ENCODE measurements around the gene AS3MT.

AS3MT gene

GRCh38 chr10:102831322-102832071 is 37.8 kb upstream of the AS3MT start:
- H3K4me2 ChIP-seq (ENCODE audit: low read depth, low read length, poor library complexity, severe bottlenecking): no peak overlapping the region
- H3K9me3 ChIP-seq (ENCODE audit: insufficient read depth, low read length): no peaks in the 10 kb centered on the region
- no peak for TF ChIP-seq EZH2phosphoT487 (conservative IDR thresholded peaks at IDR 0.05; ENCODE audit: low read length)
- no peak for TF ChIP-seq CTCF (IDR thresholded peaks at IDR 0.05; ENCODE audit: insufficient read depth, low read length, poor library complexity, severe bottlenecking)
- H3K79me2 ChIP-seq (ENCODE audit: insufficient read depth, low read length): no peaks in the 10 kb centered on the region
- H4K20me1 ChIP-seq (ENCODE audit: low read depth, low read length): no peaks in the 10 kb centered on the region
- no peak overlapping the region for H3K9ac ChIP-seq (ENCODE audit: low read length)
- no peak overlapping the region for H3K27ac ChIP-seq (ENCODE audit: low read depth, low read length)
- H3K36me3 ChIP-seq (ENCODE audit: low read length): no peaks in the 10 kb centered on the region
- no peaks in the 10 kb centered on the region for H3K9me2 ChIP-seq (replicated peaks; ENCODE audit: insufficient read depth, low read length)
- no peak overlapping the region for H2AFZ ChIP-seq (ENCODE audit: low read depth, low read length, severe bottlenecking)
- H3K4me3 ChIP-seq (ENCODE audit: insufficient read depth, low read length, poor library complexity, severe bottlenecking): no peak overlapping the region
- H3F3A ChIP-seq (ENCODE audit: insufficient read depth): no peaks in the 10 kb centered on the region
- H3K27me3 ChIP-seq (ENCODE audit: low read length): no peaks in the 10 kb centered on the region

- Histone ChIP-seq H3F3A (ENCODE audit: insufficient read depth) (no peaks in the 10 kb centered on the region), H3K79me2 (ENCODE audit: insufficient read depth, low read length) (no peaks in the 10 kb centered on the region), H3K9me3 (ENCODE audit: insufficient read depth, low read length) (no peaks in the 10 kb centered on the region), H3K36me3 (ENCODE audit: low read length) (no peaks in the 10 kb centered on the region), H3K27ac (ENCODE audit: low read depth, low read length) (no peak overlapping the region), H3K9me2 (replicated peaks; ENCODE audit: insufficient read depth, low read length) (no peaks in the 10 kb centered on the region), H3K27me3 (ENCODE audit: low read length) (no peaks in the 10 kb centered on the region), H2AFZ (ENCODE audit: low read depth, low read length, severe bottlenecking) (no peak overlapping the region), H4K20me1 (ENCODE audit: low read depth, low read length) (no peaks in the 10 kb centered on the region), H3K4me3 (ENCODE audit: insufficient read depth, low read length, poor library complexity, severe bottlenecking) (no peak overlapping the region), H3K4me2 (ENCODE audit: low read depth, low read length, poor library complexity, severe bottlenecking) (no peak overlapping the region), H3K9ac (ENCODE audit: low read length) (no peak overlapping the region)
- no peak for TF ChIP-seq EZH2phosphoT487 (conservative IDR thresholded peaks at IDR 0.05; ENCODE audit: low read length)
- no peak for TF ChIP-seq CTCF (IDR thresholded peaks at IDR 0.05; ENCODE audit: insufficient read depth, low read length, poor library complexity, severe bottlenecking)
These were observed 37.0 kb upstream of the AS3MT start for GRCh38 chr10:102832248-102832647.

GRCh38 chr10:102832987-102833386 is 36.3 kb upstream of the AS3MT start:
- H2AFZ ChIP-seq (ENCODE audit: low read depth, low read length, severe bottlenecking): no peak overlapping the region
- no peaks in the 10 kb centered on the region for H3K36me3 ChIP-seq (ENCODE audit: low read length)
- no peak overlapping the region for H3K4me2 ChIP-seq (ENCODE audit: low read depth, low read length, poor library complexity, severe bottlenecking)
- H3K79me2 ChIP-seq (ENCODE audit: insufficient read depth, low read length): no peaks in the 10 kb centered on the region
- TF ChIP-seq EZH2phosphoT487 (conservative IDR thresholded peaks at IDR 0.05; ENCODE audit: low read length) (no peak), CTCF (IDR thresholded peaks at IDR 0.05; ENCODE audit: insufficient read depth, low read length, poor library complexity, severe bottlenecking) (no peak)
- no peaks in the 10 kb centered on the region for H3K27me3 ChIP-seq (ENCODE audit: low read length)
- no peak overlapping the region for H3K9ac ChIP-seq (ENCODE audit: low read length)
- H3K9me3 ChIP-seq (ENCODE audit: insufficient read depth, low read length): no peaks in the 10 kb centered on the region
- H3F3A ChIP-seq (ENCODE audit: insufficient read depth): no peaks in the 10 kb centered on the region
- no peaks in the 10 kb centered on the region for H3K9me2 ChIP-seq (replicated peaks; ENCODE audit: insufficient read depth, low read length)
- H3K4me3 ChIP-seq (ENCODE audit: insufficient read depth, low read length, poor library complexity, severe bottlenecking): no peak overlapping the region
- no peaks in the 10 kb centered on the region for H4K20me1 ChIP-seq (ENCODE audit: low read depth, low read length)
- H3K27ac ChIP-seq (ENCODE audit: low read depth, low read length): no peak overlapping the region

All from SU-DHL-6 (cell line).